NCI-H2107 treated with DMSO at 0.1 percent for 48 hours (cell line): ENCODE data around the gene BBC3.
"Not testable (repeated sequence)": the region's sequence is repeated elsewhere in the genome, so short reads cannot be mapped to it uniquely, and the experiment has no call there.

ENCODE experiments used
- DNase-seq: peaks from one replicate; lab custom pipeline; 2025; ENCODE audit not compliant: unreplicated experiment; lab: John Stamatoyannopoulos, UW

Gene BBC3

GRCh38 chr19:47258895-47259555 lies 28.0 kb upstream of the BBC3 start:
- no peak for DNase-seq

GRCh38 chr19:47258434-47258833 lies 27.4 kb upstream of the BBC3 start:
- no peak for DNase-seq

DNA sequence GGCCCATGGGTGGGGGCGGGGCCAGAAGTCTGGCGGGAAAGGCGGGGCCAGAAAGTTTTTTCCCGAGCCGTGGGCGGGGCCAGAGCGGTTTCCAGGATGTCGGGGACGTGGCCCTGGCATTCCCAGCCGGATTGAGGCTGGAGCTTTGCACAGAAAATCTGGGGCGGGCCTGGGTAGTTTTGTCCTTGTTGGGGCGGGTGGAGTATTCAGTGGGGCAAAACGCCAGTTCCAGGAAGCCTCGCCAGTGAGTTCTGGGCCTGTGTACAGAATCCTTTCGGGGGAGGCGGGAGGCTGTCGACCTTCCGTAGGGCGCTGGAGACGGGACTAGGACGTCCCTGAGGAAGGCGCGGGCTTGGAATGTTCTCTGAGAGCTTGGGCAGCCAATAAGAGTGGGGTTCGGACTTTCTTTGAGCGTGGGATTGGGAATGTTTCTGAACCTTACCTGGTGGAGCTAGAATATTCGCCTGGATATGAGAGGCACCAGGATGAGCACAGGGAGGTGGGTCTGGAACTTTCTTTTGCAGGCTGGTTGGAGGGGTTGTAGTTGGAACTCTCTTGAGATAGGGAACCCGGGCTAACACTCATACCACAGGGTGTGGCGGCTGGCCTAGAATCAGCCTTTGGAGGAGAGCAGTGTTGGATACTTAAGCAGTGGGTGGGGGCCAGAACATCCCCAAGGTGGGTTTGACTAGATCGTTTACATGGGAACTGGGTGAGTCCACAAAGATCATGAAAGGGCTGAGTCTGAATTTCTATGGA lies 26.6 kb upstream of the BBC3 start:
- DNase-seq: no peak

DNA sequence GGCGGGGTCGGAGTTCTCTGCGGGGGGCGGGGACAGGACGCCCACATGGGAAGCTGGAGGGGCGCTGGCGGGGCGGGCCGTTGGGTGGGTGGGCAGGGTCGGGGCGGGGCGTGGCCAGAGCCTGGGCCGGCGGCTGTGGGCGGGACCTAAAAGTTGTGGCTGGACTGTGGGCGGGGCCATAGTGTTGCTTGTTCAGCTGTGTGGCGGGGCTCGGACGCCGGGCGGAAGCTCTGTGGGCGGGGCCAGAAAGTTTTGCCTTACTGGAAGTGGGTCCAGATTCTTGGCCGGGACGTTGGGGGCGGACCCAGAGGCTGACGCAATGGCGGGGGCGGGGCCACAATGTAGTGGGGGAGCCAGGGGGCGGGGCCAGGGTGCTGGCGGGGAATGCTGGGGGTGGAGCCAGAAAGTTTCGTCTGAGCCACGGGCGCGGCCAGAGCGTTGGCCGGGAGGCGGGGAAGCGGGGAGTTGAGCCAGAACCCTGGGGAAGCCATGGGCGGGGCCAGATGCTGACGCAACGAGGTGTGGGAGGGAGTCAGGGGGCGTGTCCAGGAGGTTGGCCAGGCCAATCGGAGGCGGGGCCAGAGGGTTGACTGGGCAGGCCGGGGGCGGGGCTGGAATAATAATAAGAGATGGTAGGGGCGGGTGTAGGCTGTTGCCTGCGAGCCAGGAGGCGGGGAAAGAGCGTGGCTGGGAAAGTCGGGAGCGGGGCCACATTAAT lies 25.9 kb upstream of the BBC3 start:
- peak; percentile 100 for DNase-seq

DNA sequence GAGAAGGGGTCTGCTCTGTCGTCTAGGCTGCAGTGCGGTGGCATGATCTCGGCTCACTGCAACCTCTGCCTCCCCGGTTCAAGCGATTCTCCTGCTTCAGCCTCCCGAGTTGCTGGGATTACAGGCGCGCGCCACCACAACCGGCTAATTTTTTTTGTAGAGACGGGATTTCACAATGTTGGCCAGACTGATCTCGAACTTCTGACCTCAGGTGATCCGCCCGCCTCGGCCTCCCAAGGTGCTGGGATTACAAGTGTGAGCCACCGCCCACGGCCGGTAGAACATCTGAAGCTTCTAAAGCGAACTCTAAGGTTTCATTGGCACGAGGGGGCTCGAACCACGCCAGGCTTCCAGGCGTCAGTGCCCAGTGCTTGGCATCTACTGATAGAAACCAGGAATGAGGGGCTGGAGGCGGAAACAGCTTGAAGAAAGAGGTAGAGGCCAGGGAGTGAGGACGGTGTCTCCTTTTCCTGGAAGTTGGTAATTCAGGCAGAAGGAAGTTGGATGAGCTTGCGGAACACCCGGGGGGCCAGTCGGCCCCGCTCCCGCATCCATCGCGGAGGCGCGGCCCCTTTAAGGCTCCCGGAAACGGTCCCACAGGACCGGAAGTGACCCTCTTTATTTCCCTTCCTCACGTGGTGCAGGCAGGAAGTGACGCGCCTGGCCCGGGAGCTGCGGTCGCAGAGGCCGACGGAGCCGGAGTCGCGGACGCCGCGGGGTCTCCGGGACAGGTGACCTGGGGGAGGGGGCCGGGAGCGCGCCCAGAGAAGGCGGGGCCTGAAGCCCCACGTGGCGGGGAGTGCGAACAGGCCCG lies 25.1 kb upstream of the BBC3 start, which contains the start of gene CCDC9:
CCDC9 (plus strand) TSS at position 647 of the 814 bp plus-strand sequence. CDS start 1,876 bp downstream, outside the sequence.
- peak; percentile 96 for DNase-seq

DNA sequence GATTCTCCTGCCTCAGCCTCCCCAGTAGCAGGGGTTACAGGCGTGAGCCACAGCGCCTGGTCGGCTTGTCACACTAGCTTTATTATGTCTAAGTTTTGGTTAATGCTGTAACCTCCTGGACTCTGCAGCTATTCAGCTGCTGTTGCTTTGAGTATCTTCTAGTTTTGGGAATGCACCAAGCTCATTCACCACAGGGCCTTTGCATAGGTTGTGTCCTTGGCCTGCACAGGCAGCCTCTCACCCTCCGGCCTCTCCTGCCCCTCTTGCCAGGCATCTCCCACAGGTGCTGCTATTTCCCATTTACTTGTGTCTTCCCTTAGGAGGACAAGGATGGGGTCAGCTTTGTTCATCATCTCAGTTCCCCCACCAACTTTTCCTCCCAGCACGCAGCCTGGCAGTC lies 23.0 kb upstream of the BBC3 start:
- no peak for DNase-seq

- no peak for DNase-seq
Measured at GRCh38 chr19:47253467-47253881, 22.5 kb upstream of the BBC3 start.

DNA sequence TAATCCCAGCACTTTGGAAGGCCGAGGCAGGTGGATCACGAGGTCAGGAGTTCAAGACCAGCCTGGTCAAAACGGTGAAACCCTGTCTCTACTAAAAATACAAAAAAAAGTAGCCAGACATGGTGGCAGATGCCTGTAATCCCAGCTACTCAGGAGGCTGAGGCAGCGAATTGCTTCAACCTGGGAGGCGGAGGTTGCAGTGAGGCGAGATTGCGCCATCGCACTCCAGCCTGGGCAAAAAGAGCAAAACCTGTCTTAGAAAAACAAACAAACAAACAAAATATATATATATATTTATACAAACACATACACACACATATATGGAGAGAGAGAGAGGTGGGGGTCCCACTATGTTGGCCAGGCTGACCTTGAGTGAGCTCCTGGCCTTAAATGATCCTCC lies 22.0 kb upstream of the BBC3 start:
- not testable (repeated sequence) for DNase-seq

GRCh38 chr19:47247308-47247990 lies 16.4 kb upstream of the BBC3 start:
- no peak for DNase-seq

GRCh38 chr19:47243776-47244547 lies 13.0 kb upstream of the BBC3 start:
- peak; percentile 60 for DNase-seq

GRCh38 chr19:47243364-47243775 lies 12.4 kb upstream of the BBC3 start:
- no peak for DNase-seq

- DNase-seq: no peak
Measured at GRCh38 chr19:47241919-47242577, 11.0 kb upstream of the BBC3 start.

GRCh38 chr19:47240996-47241918 lies 10.3 kb upstream of the BBC3 start:
- peak; percentile 46 for DNase-seq

GRCh38 chr19:47240556-47240955 lies 9.6 kb upstream of the BBC3 start:
- no peak for DNase-seq

DNA sequence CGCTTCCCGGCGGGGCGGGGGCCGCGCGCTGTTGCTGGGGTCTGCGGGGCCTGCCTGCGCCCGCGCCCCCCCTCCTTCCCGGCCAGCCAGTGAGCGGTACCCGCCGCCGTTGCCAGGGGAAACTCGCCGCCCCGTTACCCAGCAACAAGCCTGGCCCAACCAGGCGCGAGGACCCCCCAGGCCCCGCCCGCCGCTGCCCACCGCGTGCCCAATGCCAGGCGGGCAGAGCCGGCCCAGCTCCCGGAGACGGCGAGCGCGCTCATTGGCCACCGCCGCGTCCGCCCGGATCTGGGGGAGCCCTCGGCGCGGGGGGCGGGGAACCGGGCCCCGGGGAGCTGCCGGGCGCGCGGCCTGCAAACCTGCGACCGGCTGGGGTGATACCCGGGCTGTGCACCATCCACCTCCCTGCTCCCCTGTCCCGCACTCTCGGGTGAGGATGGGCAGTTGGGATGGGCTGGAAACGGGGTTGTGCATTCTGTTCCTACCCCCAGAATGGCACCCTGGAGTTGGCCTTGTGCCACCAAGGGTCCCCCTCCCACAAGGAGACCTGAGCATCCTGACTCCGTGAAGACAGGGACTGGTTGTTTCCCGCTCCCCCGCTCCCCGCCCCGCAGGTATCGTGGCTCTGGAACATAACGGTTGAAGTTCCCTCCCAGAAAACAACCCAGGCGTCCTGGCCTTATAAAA lies 8.8 kb upstream of the BBC3 start:
- DNase-seq: no peak

GRCh38 chr19:47239152-47239551 lies 8.2 kb upstream of the BBC3 start:
- no peak for DNase-seq

DNA sequence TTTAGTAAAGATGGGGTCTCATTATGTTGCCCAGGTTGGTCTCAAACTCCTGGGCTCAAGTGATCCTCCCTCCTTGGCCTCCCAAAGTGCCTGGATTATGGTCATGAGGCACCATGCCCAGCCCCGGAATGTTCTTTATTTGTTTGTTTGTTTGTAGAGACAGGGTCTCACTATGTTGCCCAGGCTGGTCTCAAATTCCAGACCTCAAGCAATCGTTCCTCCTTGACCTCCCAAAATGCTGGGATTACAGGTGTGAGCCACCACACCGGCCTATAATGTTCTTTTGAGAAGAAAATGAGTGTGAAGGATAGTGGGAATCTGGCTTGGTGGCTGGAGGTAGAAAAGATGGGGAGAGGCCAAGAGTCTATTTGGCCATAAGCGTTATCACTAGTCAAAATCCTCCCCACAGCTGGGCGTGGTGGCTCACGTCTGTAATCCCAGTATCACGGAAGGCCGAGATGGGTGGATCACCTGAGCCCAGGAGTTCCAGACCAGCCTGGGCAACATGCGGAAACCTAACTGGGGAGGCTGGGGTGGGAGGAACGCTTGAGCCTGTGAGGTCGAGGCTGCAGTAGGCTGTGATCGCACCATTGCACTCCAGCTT lies 5.2 kb upstream of the BBC3 start:
- no peak for DNase-seq
